Measurements from ENCODE around the gene MS4A6E.
"Not testable (repeated sequence)": the region's sequence is repeated elsewhere in the genome, so short reads cannot be mapped to it uniquely, and the experiment has no call there.

MS4A6E gene, protein sequence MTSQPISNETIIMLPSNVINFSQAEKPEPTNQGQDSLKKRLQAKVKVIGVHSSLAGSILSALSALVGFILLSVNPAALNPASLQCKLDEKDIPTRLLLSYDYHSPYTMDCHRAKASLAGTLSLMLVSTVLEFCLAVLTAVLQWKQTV

GRCh38 chr11:60326955-60327354 lies at the start of gene MS4A6E:
Gene MS4A6E (plus strand): TSS chr11:60327255. CDS start chr11:60334896, 7,641 bp downstream.
- in situ Hi-C loops (cut with MboI; ENCODE audit: low sequenced_read_pairs), result no loop called here

DNA sequence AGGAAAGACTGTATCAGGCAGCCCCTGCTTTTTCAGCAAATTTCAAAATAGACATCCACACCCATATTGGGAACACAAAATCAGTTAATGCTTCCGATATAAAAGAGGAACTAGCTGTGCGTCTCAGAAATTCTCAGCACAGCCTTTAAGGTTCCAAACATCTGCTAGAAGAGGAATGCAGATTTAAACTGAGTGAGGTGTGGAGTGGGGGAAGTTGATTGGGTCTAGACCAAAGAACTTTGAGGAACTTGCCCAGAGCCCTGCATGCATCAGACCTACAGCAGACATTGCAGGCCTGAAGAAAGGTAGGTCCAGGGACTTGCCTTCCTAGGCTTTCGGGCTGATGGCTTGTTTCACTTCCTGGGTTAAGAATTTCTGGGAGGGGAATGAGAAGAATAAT lies 46.6 kb upstream of the MS4A6E start, which contains the start of gene MS4A4A:
Gene MS4A4A (plus strand): TSS at position 255 of the 400 bp plus-strand sequence. CDS start 10 bp downstream, at position 265.
- in situ Hi-C loops (cut with MboI; ENCODE audit: low sequenced_read_pairs), result no loop called here

DNA sequence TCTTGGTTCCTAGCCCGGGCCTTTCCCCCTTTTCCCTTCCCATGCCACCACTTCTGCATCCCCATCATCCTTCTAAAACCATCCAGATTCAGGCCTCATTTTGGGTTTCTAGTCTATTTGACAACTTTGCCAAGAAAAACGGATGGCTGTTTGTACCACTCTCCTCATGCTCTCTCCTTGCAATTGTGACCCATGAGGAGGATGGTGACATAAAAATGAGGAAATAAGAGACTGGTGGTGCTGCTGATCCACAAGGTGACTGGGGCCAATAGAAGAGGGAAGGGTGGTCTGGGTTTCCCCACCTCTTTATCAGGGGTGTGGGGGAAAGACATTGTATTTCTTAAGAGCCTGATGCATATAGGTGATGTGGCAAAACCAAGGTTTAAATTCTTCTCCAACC lies 45.6 kb upstream of the MS4A6E start:
- in situ Hi-C loops (cut with MboI; ENCODE audit: low sequenced_read_pairs), result no loop called here

DNA sequence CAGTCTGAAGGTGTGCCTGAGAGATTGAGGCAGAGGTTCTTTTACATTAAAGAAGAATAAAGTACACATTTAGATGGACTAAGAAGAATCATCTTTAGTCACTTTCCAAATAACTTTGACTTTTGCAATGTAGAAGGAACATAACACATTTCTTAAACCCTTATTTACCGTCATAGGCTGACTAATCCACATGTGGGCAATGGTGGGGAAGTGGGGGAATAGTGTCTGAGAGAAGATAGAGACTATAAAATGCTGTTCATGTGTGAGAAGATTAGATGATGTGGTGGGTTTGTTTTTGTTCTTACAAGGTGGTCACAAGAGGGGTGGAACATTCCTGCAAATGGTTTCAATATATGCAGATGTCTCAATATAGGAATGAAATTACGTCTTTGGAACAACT lies 44.8 kb upstream of the MS4A6E start:
- in situ Hi-C loops (cut with MboI; ENCODE audit: low sequenced_read_pairs), result no loop called here

- in situ Hi-C loops (cut with MboI; ENCODE audit: low sequenced_read_pairs), result not testable (repeated sequence)
These were observed 41.5 kb upstream of the MS4A6E start for GRCh38 chr11:60285411-60286126.

DNA sequence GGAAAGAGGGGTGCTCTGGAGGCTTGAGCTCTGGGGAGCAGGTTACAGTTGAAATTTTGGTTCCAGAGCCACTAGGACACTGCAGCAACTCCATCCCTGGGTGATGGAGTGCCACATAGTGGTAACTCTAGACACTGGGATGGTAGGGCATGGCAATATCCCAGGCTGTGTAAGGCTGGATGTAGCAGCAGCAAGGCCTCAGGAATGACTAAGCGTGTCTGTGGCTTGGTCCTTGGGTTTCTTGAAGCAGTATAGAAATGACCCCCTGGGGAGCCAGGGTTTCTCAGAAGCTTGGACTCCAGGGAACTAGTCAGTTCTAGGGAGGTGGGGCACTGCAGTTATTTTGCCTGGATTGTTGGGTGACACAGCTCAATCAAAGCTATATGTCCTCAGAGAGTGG lies 38.5 kb upstream of the MS4A6E start:
- in situ Hi-C loops (cut with MboI; ENCODE audit: low sequenced_read_pairs), result no loop called here

GRCh38 chr11:60292145-60292544 lies 34.9 kb upstream of the MS4A6E start:
- in situ Hi-C loops (cut with MboI; ENCODE audit: low sequenced_read_pairs), result no loop called here

- in situ Hi-C loops (cut with MboI; ENCODE audit: low sequenced_read_pairs), result no loop called here
These were observed 25.9 kb upstream of the MS4A6E start for GRCh38 chr11:60301178-60301577.

- in situ Hi-C loops (cut with MboI; ENCODE audit: low sequenced_read_pairs), result not testable (repeated sequence)
These were observed 25.2 kb upstream of the MS4A6E start for GRCh38 chr11:60301884-60302283.

DNA sequence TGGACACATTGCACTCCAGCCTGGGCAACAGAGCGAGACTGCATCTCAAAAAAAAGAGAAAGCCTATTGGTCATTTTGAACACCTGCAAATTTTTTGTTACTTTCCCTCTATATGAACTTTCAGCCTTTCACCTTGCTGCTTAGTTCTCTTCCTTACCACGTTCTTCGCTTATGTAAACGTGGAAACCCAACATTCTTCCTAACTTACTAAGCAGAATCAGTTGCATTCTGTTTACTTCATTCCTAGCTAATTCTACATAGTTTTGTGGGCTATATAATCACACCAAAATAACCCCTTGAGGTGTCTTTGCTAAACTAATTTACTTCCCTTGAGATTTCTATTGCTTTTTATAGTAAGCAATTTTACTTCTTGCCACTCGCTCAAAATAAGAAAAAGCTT lies 23.4 kb upstream of the MS4A6E start:
- in situ Hi-C loops (cut with MboI; ENCODE audit: low sequenced_read_pairs), result no loop called here

- in situ Hi-C loops (cut with MboI; ENCODE audit: low sequenced_read_pairs), result no loop called here
These were observed 21.0 kb upstream of the MS4A6E start for GRCh38 chr11:60305906-60306619.

GRCh38 chr11:60307507-60308195 lies 19.4 kb upstream of the MS4A6E start:
- in situ Hi-C loops (cut with MboI; ENCODE audit: low sequenced_read_pairs), result no loop called here

DNA sequence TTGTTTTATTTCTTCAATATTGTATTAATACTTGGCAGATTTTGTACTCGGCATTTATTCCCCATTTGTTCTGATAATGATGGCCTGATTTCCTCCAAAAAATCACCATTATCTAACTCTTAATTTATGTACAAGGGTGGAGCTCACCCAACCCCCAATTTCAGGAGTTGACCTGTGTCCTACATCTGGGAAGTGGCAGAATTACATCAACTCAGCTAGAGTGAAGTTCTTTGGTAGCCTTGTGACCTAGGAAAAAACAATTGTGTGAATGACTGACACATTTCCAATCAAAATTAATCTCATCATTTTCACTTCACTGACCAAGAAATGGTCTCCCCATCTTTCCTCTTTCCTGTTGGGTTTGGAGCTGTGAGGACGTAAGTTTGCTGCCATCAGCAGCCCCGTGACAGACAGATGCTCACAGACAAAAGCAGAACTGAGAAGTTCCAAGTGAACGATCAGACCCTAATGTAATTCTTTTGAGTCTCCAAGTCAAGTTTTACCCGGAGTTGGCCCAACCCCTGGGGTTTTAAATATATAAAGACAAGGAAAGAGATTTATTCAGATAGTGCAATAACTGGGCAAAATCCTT lies 16.6 kb upstream of the MS4A6E start:
- in situ Hi-C loops (cut with MboI; ENCODE audit: low sequenced_read_pairs), result no loop called here

GRCh38 chr11:60314635-60315321 lies 12.3 kb upstream of the MS4A6E start:
- in situ Hi-C loops (cut with MboI; ENCODE audit: low sequenced_read_pairs), result no loop called here

GRCh38 chr11:60315871-60316270 lies 11.2 kb upstream of the MS4A6E start:
- in situ Hi-C loops (cut with MboI; ENCODE audit: low sequenced_read_pairs), result no loop called here

DNA sequence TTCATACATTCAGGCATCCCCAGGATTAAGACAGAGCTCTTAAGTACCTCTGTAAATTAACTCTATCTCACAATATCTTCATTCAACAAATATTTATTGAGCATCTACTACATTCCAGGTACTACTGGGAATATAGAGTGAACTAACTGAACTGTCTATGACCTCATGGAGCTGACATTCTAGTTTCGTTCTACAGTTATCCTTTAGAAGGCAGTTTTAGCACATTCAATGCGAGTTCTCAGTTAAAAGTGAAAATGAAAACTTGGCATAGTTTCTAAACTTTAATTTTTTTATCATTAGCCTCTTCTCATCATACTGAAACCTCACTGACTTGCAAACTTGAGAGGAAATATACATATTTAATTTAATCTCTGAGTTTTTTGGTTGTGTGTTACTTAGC lies 10.7 kb upstream of the MS4A6E start:
- in situ Hi-C loops (cut with MboI; ENCODE audit: low sequenced_read_pairs), result no loop called here

- in situ Hi-C loops (cut with MboI; ENCODE audit: low sequenced_read_pairs), result no loop called here
These were observed 8.3 kb upstream of the MS4A6E start for GRCh38 chr11:60318726-60319125.

GRCh38 chr11:60321051-60321450 lies 6.0 kb upstream of the MS4A6E start:
- in situ Hi-C loops (cut with MboI; ENCODE audit: low sequenced_read_pairs), result no loop called here

DNA sequence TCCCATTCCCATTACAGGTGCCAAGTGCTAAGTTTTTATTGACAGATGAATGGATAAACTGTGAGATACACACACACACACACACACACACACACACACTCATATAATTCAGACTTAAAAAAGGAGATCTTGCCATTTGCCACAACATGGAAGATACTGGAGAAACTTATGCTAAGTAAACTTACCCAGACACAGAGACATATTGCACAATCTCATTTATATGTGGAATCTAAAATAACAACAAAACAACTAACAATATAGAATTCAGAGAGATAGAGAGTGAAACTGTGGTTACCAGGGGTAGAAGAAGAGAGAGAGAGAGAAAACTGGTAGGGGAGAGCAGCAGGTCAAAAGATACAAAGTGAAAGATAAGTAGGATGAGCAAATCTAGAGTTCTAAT lies 1.4 kb downstream of the MS4A6E start:
- in situ Hi-C loops (cut with MboI; ENCODE audit: low sequenced_read_pairs), result no loop called here

DNA sequence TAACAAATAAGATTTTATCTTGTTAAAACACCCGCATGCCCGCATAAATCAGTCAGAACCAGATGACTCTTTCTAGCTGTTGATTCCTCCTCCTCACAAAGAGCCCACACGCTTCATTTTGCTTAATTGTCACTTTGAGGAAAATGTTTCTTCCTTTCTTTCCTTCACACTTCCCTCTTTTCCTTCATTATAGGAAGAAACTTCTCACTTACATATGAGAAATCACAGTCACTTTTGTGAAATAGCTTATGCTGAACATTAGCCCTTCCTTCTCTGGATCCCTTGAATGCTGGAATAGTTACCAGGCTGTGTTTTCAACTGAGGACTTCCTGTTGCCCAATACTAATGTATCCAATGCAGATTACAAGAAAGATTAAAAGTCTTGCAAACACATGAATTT lies 5.8 kb downstream of the MS4A6E start:
- in situ Hi-C loops (cut with MboI; ENCODE audit: low sequenced_read_pairs), result no loop called here

All from HL-60/S4 (cell line).